HepG2 (cell line): ENCODE measurements around the gene ZNF669. TPM values are rescaled to one million over a fixed set of nuclear protein-coding genes. Genes with fewer than 3 reads are reported as not detected.

Experiments used
- HES4 ChIP-seq: sonication (generic); formaldehyde crosslinking; IDR thresholded peaks from 2 replicates; pipeline ENCODE4 v1.9.0; 2021; ENCODE audit warnings: mild to moderate bottlenecking, missing genetic modification reagents, borderline replicate concordance
- HMG20A ChIP-seq: IDR thresholded peaks from 2 replicates; pipeline ENCODE4 v1.6.1; 2016; ENCODE audit warnings: borderline replicate concordance
- KDM5B ChIP-seq: sonication (generic); formaldehyde crosslinking; IDR thresholded peaks from 2 replicates; pipeline ENCODE4 v1.4.0; 2020; ENCODE audit warnings: missing genetic modification reagents, mild to moderate bottlenecking, borderline replicate concordance
- NRL ChIP-seq: sonication (generic); formaldehyde crosslinking; IDR thresholded peaks from 2 replicates; pipeline ENCODE4 v1.5.0; 2020; ENCODE audit warnings: missing genetic modification reagents, mild to moderate bottlenecking, moderate library complexity, borderline replicate concordance
- SAP130 ChIP-seq: IDR thresholded peaks from 2 replicates; pipeline ENCODE4 v1.6.1; 2016; ENCODE audit warnings: low read depth
- TCF12 ChIP-seq, 2 experiments: fragments of 450-650 bp in 1 of 2; sonication (generic) in 1 of 2; formaldehyde crosslinking in 1 of 2; IDR thresholded peaks; 2 replicates each; pipeline versions ENCODE4 v1.6.1 to v1.8.0; 2017 to 2022; ENCODE audit warnings: antibody characterized with exemption in 1 of 2, mild to moderate bottlenecking in 1 of 2, missing genetic modification reagents in 1 of 2, moderate library complexity in 1 of 2
- ZFP36L2 ChIP-seq: sonication (generic); formaldehyde crosslinking; IDR thresholded peaks from 2 replicates; pipeline ENCODE4 v1.4.0; 2020; ENCODE audit warnings: missing genetic modification reagents
- ZFP62 ChIP-seq: sonication (generic); formaldehyde crosslinking; IDR thresholded peaks from 2 replicates; pipeline ENCODE4 v1.4.0; 2020; ENCODE audit warnings: missing genetic modification reagents
- ZNF446 ChIP-seq: sonication (generic); formaldehyde crosslinking; IDR thresholded peaks from 2 replicates; pipeline ENCODE4 v1.5.0; 2020; ENCODE audit warnings: mild to moderate bottlenecking, missing genetic modification reagents
- ZNF556 ChIP-seq: sonication (generic); formaldehyde crosslinking; IDR thresholded peaks from 2 replicates; pipeline ENCODE4 v1.4.0; 2020; ENCODE audit warnings: mild to moderate bottlenecking, missing genetic modification reagents, borderline replicate concordance
- ZNF569 ChIP-seq: sonication (generic); formaldehyde crosslinking; IDR thresholded peaks from 2 replicates; pipeline ENCODE4 v1.5.0; 2020; ENCODE audit warnings: mild to moderate bottlenecking, missing genetic modification reagents, moderate library complexity, borderline replicate concordance
- ZNF570 ChIP-seq: sonication (generic); formaldehyde crosslinking; IDR thresholded peaks from 2 replicates; pipeline ENCODE4 v1.4.0; 2020; ENCODE audit warnings: mild to moderate bottlenecking, missing genetic modification reagents, borderline replicate concordance
- ZNF83 ChIP-seq: sonication (generic); formaldehyde crosslinking; IDR thresholded peaks from 2 replicates; pipeline ENCODE4 v1.4.0; 2020; ENCODE audit warnings: missing genetic modification reagents, mild to moderate bottlenecking, borderline replicate concordance
- polyA plus RNA-seq, 8 experiments: library from polyadenylated mRNA; depleted of rRNA in 3 of 8; stranded (reverse) in 7 of 8; unstranded in 1 of 8; fragments of >200 nt; fragmentation: Illumina TruSeq in 4 of 8; extraction: Trizol in 4 of 8; gene quantifications; 2 replicates each; pipeline versions ENCODE4 v1.2.1 to v1.2.3, GENCODE V29; 2011 to 2016; ENCODE audit warnings: low read depth in 4 of 8, missing spikeins in 1 of 8, mixed read lengths in 1 of 8; ENCODE audit not compliant: insufficient read depth in 1 of 8
- total RNA-seq, 5 experiments: library from RNA; depleted of rRNA; stranded (reverse); fragments of >200 nt; fragmentation: Illumina TruSeq; extraction: Trizol; gene quantifications; 2 replicates each; pipeline ENCODE4 v1.2.3, GENCODE V29; 2016; ENCODE audit warnings: low read depth in 1 of 5
- TF ChIP-seq, protein P1 (sequence below): sonication (generic); formaldehyde crosslinking; conservative IDR thresholded peaks from 2 replicates; pipeline ENCODE4 v1.4.0; 2020; ENCODE audit warnings: missing genetic modification reagents
- TF ChIP-seq, protein P2 (sequence below): IDR thresholded peaks from 2 replicates; pipeline ENCODE4 v1.6.1; 2016; ENCODE audit warnings: missing genetic modification reagents, missing compliant biosample characterization
- TF ChIP-seq, protein P3 (sequence below): sonication (generic); formaldehyde crosslinking; IDR thresholded peaks from 2 replicates; pipeline ENCODE4 v1.4.0; 2020; ENCODE audit warnings: missing genetic modification reagents, mild to moderate bottlenecking, borderline replicate concordance
- TF ChIP-seq, protein P4 (sequence below): sonication (generic); formaldehyde crosslinking; IDR thresholded peaks from 2 replicates; pipeline ENCODE4 v1.4.0; 2020; ENCODE audit warnings: missing genetic modification reagents, borderline replicate concordance
- TF ChIP-seq, protein P5 (sequence below): sonication (generic); formaldehyde crosslinking; IDR thresholded peaks from 2 replicates; pipeline ENCODE4 v1.4.0; 2020; ENCODE audit warnings: missing genetic modification reagents
- TF ChIP-seq, protein P6 (sequence below): sonication (generic); formaldehyde crosslinking; IDR thresholded peaks from 2 replicates; pipeline ENCODE4 v1.5.0; 2020; ENCODE audit warnings: mild to moderate bottlenecking, missing genetic modification reagents

Gene ZNF669
- total and polyA plus RNA-seq, 2 of the 13 experiments (the other 11 are each of a cell fraction or from before 2014, with no cell fraction given), result 3.1 to 14.6 TPM

DNA sequence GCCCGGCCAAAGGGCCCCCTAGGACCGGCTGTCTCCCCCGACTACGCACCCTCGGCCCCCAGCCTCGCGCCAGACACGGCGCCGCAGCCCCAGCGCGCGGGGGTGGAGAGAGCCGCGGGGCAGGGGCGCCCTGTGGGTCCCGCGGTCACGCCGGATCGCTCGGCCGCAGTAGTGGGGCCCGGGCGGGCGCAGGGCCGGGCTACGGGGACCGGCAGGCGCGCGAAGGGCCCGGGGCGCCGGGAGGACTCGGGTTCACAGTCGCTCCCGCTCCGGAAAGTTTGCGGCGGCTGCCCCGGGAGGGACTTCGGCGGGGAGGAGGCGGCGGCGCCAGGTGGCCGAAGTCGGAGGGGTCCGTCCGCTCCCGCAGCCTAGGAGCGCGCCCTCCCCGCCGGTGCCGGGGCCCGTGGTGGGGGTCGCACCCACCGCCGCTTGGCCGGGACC, 7.1 kb upstream of the ZNF669 start (continued):
- TF ChIP-seq, protein P1, sequence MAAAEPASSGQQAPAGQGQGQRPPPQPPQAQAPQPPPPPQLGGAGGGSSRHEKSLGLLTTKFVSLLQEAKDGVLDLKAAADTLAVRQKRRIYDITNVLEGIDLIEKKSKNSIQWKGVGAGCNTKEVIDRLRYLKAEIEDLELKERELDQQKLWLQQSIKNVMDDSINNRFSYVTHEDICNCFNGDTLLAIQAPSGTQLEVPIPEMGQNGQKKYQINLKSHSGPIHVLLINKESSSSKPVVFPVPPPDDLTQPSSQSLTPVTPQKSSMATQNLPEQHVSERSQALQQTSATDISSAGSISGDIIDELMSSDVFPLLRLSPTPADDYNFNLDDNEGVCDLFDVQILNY (CRISPR knock-in tag), result no peak
- TF ChIP-seq ZNF83 (CRISPR knock-in tag) (no peak), TCF12 (IDR thresholded peaks at IDR 0.05) (no peak), TCF12 (CRISPR knock-in tag; IDR thresholded peaks at IDR 0.05) (no peak), KDM5B (CRISPR knock-in tag) (no peak), ZFP62 (no peak), ZFP36L2 (no peak), SAP130 (CRISPR knock-in tag) (no peak), ZNF569 (no peak), HES4 (CRISPR knock-in tag) (no peak), ZNF446 (CRISPR knock-in tag) (no peak), HMG20A (CRISPR knock-in tag) (no peak), NRL (CRISPR knock-in tag) (no peak), ZNF570 (CRISPR knock-in tag) (no peak), ZNF556 (no peak)
- TF ChIP-seq, protein P2, sequence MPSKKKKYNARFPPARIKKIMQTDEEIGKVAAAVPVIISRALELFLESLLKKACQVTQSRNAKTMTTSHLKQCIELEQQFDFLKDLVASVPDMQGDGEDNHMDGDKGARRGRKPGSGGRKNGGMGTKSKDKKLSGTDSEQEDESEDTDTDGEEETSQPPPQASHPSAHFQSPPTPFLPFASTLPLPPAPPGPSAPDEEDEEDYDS, result no peak
- TF ChIP-seq, protein P3, sequence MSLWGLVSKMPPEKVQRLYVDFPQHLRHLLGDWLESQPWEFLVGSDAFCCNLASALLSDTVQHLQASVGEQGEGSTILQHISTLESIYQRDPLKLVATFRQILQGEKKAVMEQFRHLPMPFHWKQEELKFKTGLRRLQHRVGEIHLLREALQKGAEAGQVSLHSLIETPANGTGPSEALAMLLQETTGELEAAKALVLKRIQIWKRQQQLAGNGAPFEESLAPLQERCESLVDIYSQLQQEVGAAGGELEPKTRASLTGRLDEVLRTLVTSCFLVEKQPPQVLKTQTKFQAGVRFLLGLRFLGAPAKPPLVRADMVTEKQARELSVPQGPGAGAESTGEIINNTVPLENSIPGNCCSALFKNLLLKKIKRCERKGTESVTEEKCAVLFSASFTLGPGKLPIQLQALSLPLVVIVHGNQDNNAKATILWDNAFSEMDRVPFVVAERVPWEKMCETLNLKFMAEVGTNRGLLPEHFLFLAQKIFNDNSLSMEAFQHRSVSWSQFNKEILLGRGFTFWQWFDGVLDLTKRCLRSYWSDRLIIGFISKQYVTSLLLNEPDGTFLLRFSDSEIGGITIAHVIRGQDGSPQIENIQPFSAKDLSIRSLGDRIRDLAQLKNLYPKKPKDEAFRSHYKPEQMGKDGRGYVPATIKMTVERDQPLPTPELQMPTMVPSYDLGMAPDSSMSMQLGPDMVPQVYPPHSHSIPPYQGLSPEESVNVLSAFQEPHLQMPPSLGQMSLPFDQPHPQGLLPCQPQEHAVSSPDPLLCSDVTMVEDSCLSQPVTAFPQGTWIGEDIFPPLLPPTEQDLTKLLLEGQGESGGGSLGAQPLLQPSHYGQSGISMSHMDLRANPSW, result no peak
- TF ChIP-seq, protein P4, sequence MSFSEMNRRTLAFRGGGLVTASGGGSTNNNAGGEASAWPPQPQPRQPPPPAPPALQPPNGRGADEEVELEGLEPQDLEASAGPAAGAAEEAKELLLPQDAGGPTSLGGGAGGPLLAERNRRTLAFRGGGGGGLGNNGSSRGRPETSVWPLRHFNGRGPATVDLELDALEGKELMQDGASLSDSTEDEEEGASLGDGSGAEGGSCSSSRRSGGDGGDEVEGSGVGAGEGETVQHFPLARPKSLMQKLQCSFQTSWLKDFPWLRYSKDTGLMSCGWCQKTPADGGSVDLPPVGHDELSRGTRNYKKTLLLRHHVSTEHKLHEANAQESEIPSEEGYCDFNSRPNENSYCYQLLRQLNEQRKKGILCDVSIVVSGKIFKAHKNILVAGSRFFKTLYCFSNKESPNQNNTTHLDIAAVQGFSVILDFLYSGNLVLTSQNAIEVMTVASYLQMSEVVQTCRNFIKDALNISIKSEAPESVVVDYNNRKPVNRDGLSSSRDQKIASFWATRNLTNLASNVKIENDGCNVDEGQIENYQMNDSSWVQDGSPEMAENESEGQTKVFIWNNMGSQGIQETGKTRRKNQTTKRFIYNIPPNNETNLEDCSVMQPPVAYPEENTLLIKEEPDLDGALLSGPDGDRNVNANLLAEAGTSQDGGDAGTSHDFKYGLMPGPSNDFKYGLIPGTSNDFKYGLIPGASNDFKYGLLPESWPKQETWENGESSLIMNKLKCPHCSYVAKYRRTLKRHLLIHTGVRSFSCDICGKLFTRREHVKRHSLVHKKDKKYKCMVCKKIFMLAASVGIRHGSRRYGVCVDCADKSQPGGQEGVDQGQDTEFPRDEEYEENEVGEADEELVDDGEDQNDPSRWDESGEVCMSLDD (CRISPR knock-in tag), result no peak
- TF ChIP-seq, protein P5, sequence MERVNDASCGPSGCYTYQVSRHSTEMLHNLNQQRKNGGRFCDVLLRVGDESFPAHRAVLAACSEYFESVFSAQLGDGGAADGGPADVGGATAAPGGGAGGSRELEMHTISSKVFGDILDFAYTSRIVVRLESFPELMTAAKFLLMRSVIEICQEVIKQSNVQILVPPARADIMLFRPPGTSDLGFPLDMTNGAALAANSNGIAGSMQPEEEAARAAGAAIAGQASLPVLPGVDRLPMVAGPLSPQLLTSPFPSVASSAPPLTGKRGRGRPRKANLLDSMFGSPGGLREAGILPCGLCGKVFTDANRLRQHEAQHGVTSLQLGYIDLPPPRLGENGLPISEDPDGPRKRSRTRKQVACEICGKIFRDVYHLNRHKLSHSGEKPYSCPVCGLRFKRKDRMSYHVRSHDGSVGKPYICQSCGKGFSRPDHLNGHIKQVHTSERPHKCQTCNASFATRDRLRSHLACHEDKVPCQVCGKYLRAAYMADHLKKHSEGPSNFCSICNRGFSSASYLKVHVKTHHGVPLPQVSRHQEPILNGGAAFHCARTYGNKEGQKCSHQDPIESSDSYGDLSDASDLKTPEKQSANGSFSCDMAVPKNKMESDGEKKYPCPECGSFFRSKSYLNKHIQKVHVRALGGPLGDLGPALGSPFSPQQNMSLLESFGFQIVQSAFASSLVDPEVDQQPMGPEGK (CRISPR knock-in tag), result peak; percentile 62
- TF ChIP-seq, protein P6, sequence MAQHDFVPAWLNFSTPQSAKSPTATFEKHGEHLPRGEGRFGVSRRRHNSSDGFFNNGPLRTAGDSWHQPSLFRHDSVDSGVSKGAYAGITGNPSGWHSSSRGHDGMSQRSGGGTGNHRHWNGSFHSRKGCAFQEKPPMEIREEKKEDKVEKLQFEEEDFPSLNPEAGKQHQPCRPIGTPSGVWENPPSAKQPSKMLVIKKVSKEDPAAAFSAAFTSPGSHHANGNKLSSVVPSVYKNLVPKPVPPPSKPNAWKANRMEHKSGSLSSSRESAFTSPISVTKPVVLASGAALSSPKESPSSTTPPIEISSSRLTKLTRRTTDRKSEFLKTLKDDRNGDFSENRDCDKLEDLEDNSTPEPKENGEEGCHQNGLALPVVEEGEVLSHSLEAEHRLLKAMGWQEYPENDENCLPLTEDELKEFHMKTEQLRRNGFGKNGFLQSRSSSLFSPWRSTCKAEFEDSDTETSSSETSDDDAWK, result no peak
